GF-D8 (cell line): Measurements from ENCODE around the gene CEP192.

Source experiments
- DNase-seq: peaks from one replicate; lab custom pipeline; 2025; lab: John Stamatoyannopoulos, UW

Gene CEP192

DNA sequence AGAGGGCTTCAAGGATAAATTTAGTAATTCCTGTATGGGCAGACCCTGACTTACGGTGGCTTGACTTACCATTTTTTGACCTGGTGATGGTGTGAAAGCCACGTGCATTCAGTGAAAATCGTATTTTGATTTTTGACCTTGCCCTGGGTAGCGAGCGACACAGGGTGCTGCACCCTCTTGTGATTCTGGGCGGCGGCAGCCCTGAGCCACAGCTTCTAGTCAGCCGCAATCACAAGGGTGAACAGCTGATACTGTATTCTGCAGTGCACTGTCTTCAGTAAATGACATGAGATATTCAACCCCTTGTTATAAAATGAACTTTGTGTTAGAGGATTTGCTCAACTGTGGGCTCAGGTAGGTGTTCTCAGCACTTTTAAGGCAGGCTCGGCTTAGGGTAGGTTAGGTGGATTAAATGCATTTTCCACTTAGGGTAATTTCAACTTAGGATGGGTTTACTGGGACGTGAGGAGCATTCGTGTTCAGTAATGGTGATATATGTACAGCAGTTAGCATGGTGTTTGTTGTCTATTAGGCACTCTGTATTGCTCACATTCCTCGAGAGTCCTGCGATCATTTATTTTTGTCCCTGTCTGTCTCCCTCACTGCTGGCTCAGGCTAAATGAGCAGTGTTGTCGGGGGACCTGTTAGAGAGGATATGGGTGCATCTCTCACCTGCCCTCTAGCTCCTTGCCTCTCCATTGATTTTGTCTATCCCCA is 109.9 kb downstream of the CEP192 start:
- no peak for DNase-seq

DNA sequence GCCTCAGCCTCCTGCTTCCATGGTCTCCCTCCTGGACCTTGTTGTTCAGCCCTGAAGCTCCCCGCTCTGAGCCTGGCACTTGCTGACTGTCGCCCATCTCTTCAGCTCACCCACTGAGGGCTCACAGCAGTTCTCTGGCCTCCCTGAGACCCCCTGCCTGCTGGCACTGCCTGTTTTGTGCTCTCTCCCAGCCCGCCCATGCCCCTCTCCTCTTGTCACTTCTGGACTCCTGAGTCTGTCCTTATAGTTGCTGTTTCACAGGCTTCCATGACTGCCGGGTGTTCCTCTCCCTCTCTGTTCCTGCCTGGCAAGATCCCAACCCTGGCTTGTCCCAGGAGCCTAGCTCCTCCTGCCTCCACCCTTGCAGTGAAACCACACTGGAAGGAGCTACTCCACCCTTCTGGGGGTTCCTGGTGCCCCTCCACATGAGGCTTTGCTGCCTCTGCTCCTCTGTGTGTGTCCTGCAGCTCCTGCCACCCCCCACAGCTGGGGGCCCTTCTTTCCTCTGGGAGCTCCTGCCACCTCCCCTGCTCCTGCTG is 110.6 kb downstream of the CEP192 start:
- DNase-seq: no peak

DNA sequence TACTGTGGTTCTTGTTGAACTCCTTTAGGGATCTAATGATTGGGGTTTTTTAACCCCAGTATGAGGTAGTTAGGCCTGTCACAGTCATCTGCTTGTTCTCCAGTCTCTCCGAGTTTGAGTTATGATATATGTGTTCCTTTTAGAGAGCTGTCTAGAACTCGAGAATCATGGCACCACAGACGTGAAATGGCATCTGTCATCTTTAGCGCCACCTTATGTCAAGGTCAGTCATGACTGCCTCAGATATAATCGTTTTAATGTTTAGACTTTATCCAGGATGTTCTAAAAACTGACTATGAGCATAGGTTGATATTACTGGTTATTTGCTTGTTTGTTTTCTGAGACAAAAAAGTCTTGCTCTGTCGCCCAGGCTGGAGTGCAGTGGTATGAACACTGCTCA is 112.2 kb downstream of the CEP192 start:
- no peak for DNase-seq

GRCh38 chr18:13105059-13105458 is 113.9 kb downstream of the CEP192 start:
- no peak for DNase-seq

- no peak for DNase-seq
Measured at GRCh38 chr18:13107074-13107473, 115.9 kb downstream of the CEP192 start.

GRCh38 chr18:13108330-13108729 is 117.2 kb downstream of the CEP192 start:
- DNase-seq: no peak

- no peak for DNase-seq
Measured at GRCh38 chr18:13110559-13110958, 119.4 kb downstream of the CEP192 start.

DNA sequence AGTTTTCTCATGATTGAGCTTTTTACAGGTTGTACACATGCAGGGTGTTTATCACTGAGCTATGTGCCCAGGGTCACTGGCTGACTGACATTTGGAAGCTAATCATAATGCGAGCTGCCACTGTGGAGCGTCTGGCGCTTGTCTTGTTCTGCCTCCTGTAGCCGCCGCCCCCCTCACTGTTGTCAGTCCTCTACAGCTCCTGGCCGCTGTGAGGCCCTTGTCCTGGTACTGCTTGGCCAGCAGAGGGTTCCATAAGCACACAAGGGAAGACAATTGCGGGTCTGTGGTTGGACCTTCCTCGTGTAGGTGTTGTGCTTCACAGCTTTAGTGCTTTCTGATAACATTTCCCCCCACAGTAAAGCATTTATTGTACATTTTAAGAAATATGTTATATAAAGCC is 121.8 kb downstream of the CEP192 start:
- DNase-seq: no peak

- no peak for DNase-seq
Measured at GRCh38 chr18:13120255-13120654, 129.1 kb downstream of the CEP192 start.

DNA sequence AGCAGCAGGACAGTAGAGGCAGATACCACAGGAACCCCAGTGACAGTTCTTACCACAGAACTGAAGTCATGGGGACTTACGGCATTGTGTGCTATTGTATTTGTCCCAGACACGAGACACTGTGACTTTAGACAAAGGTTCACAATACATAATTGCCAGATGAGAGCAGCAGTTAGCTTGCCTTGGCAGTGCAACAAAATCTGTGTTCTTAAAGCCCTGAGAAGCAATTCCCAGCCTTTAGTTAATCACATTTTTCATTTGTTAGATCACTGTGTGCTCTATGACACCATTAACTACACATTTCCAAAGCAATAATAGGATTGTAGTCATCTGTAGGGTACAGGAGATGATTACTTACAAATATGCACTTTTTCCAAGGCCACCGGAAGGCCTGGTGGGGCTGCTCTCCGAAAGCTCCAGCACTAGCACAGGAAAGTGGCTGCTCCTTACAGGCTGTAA is 129.8 kb downstream of the CEP192 start:
- DNase-seq: no peak

GRCh38 chr18:13124411-13124810 is 133.2 kb downstream of the CEP192 start:
- no peak for DNase-seq

DNA sequence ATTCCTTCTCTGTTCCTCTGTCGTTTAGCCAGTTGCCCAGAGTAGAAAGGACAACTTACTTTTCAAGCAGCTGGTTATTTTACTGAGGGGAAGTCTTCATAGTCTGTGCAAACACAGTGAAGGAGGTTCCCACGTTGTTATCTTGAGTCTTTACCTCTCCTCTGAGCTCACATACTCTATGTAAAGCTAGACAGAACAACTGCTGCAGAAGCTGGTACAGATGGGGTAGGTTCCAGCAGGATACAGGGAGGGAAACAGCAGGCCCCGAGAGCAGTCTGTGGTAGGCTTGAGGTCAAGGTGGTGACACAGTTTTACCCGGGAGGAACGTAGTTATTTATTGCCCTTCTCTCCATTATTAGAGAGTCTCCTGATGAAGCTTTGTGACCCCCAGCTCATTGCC is 134.0 kb downstream of the CEP192 start:
- DNase-seq: no peak

DNA sequence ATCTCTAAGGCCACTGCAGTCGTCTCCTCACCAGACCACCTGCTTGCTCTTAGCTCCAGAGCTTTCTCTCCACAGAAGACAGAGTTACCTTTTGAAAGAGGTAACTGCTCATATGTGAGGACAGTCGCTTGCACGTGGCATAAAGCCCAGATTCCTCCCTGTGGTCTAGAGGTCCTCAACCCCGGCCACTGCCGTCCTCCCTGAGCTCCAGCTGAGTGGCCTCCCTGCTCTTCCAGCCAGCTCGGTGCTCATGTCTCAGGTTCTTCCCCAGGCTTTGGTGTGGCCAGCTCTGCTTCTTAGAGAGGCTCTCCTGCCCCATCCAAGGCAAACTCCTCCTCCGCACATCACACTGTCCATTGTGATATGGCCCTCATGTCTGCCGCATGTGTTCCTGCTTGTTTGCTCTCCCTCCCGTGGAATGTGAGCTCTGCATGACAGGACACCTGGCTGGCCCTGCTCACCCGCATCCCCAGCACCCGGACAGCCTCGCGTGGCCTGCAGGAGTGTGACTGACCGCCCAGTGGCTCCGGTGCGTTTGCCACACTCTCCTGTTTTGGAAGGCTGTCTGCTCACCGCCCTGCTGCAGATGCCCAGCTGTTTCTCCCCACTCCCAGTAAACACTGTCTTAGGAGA is 135.9 kb downstream of the CEP192 start:
- no peak for DNase-seq

DNA sequence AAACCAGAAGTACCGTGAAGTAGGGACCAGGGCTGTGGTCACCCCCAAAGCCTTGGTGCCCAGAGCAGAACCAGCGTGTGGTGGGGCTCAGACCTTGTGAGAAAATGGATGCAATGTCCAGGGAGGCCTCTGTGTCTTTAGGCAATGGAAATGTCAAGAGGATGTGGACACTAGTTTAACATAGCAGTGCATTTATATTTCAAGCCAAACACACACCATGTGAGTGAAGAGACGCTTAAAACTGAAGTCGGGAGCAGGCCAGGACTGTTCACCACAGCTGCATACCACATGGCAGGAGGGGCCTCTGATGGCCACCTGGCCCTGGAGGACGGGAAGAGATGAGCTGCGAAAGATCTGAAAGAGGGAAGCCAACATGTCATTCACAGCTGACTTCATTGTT is 140.1 kb downstream of the CEP192 start:
- no peak for DNase-seq

- no peak for DNase-seq
Measured at GRCh38 chr18:13134551-13135401, 143.6 kb downstream of the CEP192 start.

GRCh38 chr18:13136056-13136903 is 145.1 kb downstream of the CEP192 start:
- peak; percentile 40 for DNase-seq

GRCh38 chr18:13136904-13137669 is 145.9 kb downstream of the CEP192 start:
- peak; percentile 38 for DNase-seq

GRCh38 chr18:13137670-13138419 is 146.7 kb downstream of the CEP192 start:
- peak; percentile 100 for DNase-seq

GRCh38 chr18:13138420-13139139 is 147.4 kb downstream of the CEP192 start:
- DNase-seq: peak; percentile 72
